ENCODE measurements around the gene NEK8.
"Not testable (repeated sequence)": the region's sequence is repeated elsewhere in the genome, so short reads cannot be mapped to it uniquely, and the experiment has no call there.

NEK8 gene

GRCh38 chr17:28722417-28723158 lies 6.0 kb upstream of the NEK8 start:
- no peak for DNase-seq (ENCODE audit: low read depth)
- peak overlapping the region; percentile 29 for H3K4me3 ChIP-seq (ENCODE audit: control insufficient read depth, low read depth, low read length)
- TF ChIP-seq, protein P1, sequence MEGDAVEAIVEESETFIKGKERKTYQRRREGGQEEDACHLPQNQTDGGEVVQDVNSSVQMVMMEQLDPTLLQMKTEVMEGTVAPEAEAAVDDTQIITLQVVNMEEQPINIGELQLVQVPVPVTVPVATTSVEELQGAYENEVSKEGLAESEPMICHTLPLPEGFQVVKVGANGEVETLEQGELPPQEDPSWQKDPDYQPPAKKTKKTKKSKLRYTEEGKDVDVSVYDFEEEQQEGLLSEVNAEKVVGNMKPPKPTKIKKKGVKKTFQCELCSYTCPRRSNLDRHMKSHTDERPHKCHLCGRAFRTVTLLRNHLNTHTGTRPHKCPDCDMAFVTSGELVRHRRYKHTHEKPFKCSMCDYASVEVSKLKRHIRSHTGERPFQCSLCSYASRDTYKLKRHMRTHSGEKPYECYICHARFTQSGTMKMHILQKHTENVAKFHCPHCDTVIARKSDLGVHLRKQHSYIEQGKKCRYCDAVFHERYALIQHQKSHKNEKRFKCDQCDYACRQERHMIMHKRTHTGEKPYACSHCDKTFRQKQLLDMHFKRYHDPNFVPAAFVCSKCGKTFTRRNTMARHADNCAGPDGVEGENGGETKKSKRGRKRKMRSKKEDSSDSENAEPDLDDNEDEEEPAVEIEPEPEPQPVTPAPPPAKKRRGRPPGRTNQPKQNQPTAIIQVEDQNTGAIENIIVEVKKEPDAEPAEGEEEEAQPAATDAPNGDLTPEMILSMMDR (conservative IDR thresholded peaks at IDR 0.05; ENCODE audit: control insufficient read depth, insufficient read depth, low read depth, low read length): no peak

- no peak overlapping the region for H3K4me3 ChIP-seq (ENCODE audit: control insufficient read depth, low read depth, low read length)
- no peak for DNase-seq (ENCODE audit: low read depth)
- TF ChIP-seq, protein P1 (conservative IDR thresholded peaks at IDR 0.05; ENCODE audit: control insufficient read depth, insufficient read depth, low read depth, low read length): no peak
Observed at GRCh38 chr17:28723159-28723835, 5.3 kb upstream of the NEK8 start.

DNA sequence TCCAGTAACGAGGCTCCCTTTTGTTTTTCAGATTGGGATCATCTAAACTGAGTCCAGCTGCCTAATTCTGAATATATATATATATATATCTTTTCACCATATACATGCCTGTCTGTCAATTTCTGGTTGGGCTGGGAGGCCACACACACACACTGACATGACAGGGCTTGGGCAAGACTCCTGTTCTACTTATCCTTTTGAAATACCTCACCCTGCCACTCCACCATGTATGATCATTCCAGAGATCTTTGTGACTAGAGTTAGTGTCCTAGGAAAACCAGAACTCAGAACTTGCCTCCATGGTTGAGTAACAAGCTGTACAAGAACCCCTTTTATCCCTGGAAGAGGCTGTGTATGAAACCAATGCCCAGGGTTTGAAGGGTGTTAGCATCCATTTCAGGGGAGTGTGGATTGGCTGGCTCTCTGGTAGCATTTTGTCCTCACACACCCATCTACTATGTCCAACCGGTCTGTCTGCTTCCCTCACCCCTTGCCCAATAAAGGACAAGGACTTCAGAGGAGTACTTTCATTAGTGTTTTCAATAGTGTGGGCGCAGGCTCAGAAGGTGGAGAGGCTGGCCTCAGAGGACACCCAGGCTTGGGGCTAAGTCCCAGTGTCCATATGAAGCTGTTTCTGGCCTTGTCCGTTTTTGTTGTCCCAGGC lies 4.6 kb upstream of the NEK8 start:
- H3K4me3 ChIP-seq (ENCODE audit: control insufficient read depth, low read depth, low read length); DNase-seq (ENCODE audit: low read depth): not testable (repeated sequence)

DNA sequence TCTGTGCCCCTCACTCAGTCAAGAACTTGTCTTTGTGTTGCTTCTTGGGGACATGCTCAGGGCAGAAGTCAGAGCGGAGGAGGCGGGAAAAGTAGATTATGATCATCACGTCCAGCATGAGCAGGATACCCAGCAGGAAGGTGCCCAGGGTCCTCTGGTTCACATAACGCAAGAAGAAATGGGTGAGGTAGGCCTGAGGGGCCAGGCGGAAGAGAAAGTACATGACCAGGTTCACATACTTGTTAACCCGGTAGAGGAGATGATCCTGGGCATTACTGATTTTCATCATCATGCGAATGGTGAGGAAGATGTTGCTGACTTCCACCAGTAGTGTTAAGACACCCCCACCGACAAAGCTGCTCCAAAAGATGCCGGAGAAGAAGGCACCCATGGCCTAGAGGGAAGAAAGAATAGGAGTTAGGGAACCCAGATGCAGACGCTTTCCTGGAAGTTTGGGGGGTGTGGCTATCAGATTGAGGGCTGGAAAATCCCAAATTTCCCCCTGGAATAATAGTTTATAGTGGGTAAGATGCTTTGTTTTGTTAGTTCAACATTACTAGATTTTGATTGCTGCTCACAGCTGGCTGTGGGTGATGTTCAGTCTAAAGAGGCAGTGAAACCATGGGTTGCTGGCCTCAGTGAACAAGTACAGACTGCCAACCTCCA lies 4.0 kb upstream of the NEK8 start:
- peak overlapping the region; percentile 73 for H3K4me3 ChIP-seq (ENCODE audit: control insufficient read depth, low read depth, low read length)
- DNase-seq (ENCODE audit: low read depth): no peak
- TF ChIP-seq, protein P1 (conservative IDR thresholded peaks at IDR 0.05; ENCODE audit: control insufficient read depth, insufficient read depth, low read depth, low read length): no peak

- H3K4me3 ChIP-seq (ENCODE audit: control insufficient read depth, low read depth, low read length): peak overlapping the region; percentile 73
- DNase-seq (ENCODE audit: low read depth): peak; percentile 76
- TF ChIP-seq, protein P1 (conservative IDR thresholded peaks at IDR 0.05; ENCODE audit: control insufficient read depth, insufficient read depth, low read depth, low read length): no peak
Observed at GRCh38 chr17:28725166-28725659, 3.4 kb upstream of the NEK8 start.

DNA sequence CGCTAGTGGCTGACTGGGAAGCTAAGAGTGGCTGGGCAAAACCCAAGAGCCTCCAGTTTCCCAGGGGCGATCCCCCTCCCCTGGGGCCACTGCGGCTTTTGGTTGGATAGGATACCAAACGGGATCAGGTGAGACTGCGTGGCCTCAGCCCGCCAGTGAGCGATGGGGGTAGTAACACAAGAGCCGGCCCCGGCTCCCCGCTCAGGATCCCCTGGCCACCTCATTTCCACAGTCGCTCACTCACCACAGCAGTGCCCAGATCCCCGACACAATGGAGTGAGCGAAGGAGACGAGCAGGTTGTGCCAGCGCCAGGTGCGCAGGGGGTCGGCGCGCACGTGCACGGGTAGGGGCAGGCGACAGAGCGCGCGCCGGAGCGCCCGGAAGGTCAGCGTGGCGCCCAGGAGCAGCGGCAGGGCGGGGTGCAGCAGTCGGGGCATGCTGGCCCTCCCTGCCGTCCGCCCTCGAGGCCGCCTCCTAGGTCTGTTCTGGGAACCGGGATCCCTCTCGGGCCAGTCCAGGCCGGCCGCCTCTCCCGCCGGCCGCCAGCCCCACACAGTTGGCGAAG lies 2.8 kb upstream of the NEK8 start:
- TF ChIP-seq, protein P1 (conservative IDR thresholded peaks at IDR 0.05; ENCODE audit: control insufficient read depth, insufficient read depth, low read depth, low read length): no peak
- peak; percentile 77 for DNase-seq (ENCODE audit: low read depth)
- peak overlapping the region; percentile 73 for H3K4me3 ChIP-seq (ENCODE audit: control insufficient read depth, low read depth, low read length)
